SH-SY5Y (cell line): ENCODE data around the gene POLD1.

Experiments used
- GATA2 ChIP-seq: IDR thresholded peaks from 2 replicates; pipeline ENCODE4 v1.6.1; 2011; ENCODE audit warnings: mild to moderate bottlenecking, low read depth, low read length
- GATA3 ChIP-seq: IDR thresholded peaks from 2 replicates; pipeline ENCODE4 v1.6.1; 2011; ENCODE audit warnings: low read depth, mild to moderate bottlenecking, low read length, moderate library complexity

DNA sequence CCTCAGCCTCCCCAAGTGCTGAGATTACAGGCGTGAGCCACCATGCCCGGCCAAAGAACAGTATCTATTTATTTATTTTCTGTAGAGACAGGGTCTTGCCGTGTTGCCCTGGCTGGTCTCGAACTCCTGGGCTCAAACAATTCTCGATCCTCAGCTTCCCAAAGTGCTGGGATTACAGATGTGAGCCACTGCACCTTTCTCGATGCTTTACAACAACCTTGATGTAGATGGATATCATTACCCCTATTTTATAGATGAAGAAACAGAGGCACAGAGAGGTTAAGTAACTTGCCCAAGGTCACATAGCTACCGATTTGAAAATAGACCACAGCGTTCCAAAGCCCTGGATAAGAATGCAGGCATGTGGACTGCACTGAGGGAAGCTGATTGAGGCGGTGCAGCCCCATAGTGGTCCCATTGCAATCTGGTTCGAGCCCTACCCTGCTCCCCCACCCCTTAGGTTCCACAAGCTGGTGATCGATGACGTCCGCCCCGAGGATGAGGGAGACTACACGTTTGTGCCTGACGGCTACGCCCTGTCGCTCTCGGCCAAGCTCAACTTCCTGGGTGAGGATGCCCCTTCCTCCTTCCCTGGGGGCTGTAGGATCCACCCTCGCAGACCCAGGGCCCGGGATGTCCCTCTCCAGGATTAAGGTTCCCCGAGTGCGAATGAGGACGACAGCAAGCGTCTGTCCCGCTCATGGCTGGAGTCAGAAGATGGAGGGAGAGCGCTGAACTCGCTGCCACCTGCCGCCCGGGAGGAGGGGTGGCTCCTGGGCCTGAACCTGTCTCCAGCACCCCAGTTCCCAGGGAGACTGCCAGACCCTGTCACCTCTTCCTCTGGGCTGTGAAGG lies 66.4 kb downstream of the POLD1 start:
- TF ChIP-seq GATA2 = no peak
- TF ChIP-seq GATA3 = no peak
